HG02884 (cell line): ENCODE data around the gene FYB1.

ENCODE experiments used
- ATAC-seq: cut with Tn5 transposase; IDR thresholded peaks from one replicate; pipeline ENCODE4 v1.9.1; 2021; ENCODE audit warnings: mild to moderate bottlenecking, moderate library complexity; ENCODE audit not compliant: unreplicated experiment

Gene FYB1

GRCh38 chr5:39164016-39164415 lies 55.3 kb downstream of the FYB1 start:
- ATAC-seq, result no peak

- no peak for ATAC-seq
These were observed 57.8 kb downstream of the FYB1 start for GRCh38 chr5:39161578-39161977.

- no peak for ATAC-seq
These were observed 58.7 kb downstream of the FYB1 start for GRCh38 chr5:39160576-39161213.

- no peak for ATAC-seq
These were observed 59.4 kb downstream of the FYB1 start for GRCh38 chr5:39159811-39160490.

GRCh38 chr5:39158786-39159185 lies 60.6 kb downstream of the FYB1 start:
- ATAC-seq, result no peak

GRCh38 chr5:39158127-39158593 lies 61.2 kb downstream of the FYB1 start:
- no peak for ATAC-seq

GRCh38 chr5:39157701-39158100 lies 61.7 kb downstream of the FYB1 start:
- no peak for ATAC-seq

GRCh38 chr5:39156082-39156481 lies 63.3 kb downstream of the FYB1 start:
- ATAC-seq, result no peak

- no peak for ATAC-seq
These were observed 67.6 kb downstream of the FYB1 start for GRCh38 chr5:39151745-39152144.

- ATAC-seq, result no peak
These were observed 69.4 kb downstream of the FYB1 start for GRCh38 chr5:39149966-39150365.

GRCh38 chr5:39148983-39149534 lies 70.3 kb downstream of the FYB1 start:
- no peak for ATAC-seq

GRCh38 chr5:39146831-39147540 lies 72.4 kb downstream of the FYB1 start:
- ATAC-seq, result no peak

- ATAC-seq, result no peak
These were observed 76.1 kb downstream of the FYB1 start for GRCh38 chr5:39143151-39143860.

GRCh38 chr5:39140558-39141168 lies 78.7 kb downstream of the FYB1 start:
- no peak for ATAC-seq

GRCh38 chr5:39138892-39139291 lies 80.5 kb downstream of the FYB1 start:
- ATAC-seq, result no peak

GRCh38 chr5:39137819-39138451 lies 81.4 kb downstream of the FYB1 start:
- ATAC-seq, result no peak

GRCh38 chr5:39137391-39137790 lies 82.0 kb downstream of the FYB1 start:
- no peak for ATAC-seq

GRCh38 chr5:39132792-39133191 lies 86.6 kb downstream of the FYB1 start:
- ATAC-seq, result no peak

GRCh38 chr5:39132128-39132447 lies 87.3 kb downstream of the FYB1 start:
- no peak for ATAC-seq
